Bone marrow (tissue), 2 donors: ENCODE measurements around the gene MEI4.

Source experiments
- DNase-seq, 2 donors: peaks; one replicate each; lab custom pipeline; 2025; lab: John Stamatoyannopoulos, UW

Gene MEI4

GRCh38 chr6:77965449-77965848 is 312.6 kb downstream of the MEI4 start:
- DNase-seq, result no peak

GRCh38 chr6:77972334-77972733 is 319.5 kb downstream of the MEI4 start:
- no peak for DNase-seq
